Embryonic facial prominence (tissue), 1 donor: ENCODE results near the gene NOS2.
"Not testable (repeated sequence)": the region's sequence is repeated elsewhere in the genome, so short reads cannot be mapped to it uniquely, and the experiment has no call there.

Source experiments
- DNase-seq: peaks from one replicate; pipeline ENCODE4 v3.0.0-alpha.2; 2016; ENCODE audit errors: extremely low spot score

Gene NOS2

GRCh38 chr17:27755706-27756466 is 44.4 kb downstream of the NOS2 start:
- no peak for DNase-seq

GRCh38 chr17:27754549-27754948 is 45.8 kb downstream of the NOS2 start:
- no peak for DNase-seq

- DNase-seq = not testable (repeated sequence)
These were observed 46.6 kb downstream of the NOS2 start for GRCh38 chr17:27753726-27754125.

DNA sequence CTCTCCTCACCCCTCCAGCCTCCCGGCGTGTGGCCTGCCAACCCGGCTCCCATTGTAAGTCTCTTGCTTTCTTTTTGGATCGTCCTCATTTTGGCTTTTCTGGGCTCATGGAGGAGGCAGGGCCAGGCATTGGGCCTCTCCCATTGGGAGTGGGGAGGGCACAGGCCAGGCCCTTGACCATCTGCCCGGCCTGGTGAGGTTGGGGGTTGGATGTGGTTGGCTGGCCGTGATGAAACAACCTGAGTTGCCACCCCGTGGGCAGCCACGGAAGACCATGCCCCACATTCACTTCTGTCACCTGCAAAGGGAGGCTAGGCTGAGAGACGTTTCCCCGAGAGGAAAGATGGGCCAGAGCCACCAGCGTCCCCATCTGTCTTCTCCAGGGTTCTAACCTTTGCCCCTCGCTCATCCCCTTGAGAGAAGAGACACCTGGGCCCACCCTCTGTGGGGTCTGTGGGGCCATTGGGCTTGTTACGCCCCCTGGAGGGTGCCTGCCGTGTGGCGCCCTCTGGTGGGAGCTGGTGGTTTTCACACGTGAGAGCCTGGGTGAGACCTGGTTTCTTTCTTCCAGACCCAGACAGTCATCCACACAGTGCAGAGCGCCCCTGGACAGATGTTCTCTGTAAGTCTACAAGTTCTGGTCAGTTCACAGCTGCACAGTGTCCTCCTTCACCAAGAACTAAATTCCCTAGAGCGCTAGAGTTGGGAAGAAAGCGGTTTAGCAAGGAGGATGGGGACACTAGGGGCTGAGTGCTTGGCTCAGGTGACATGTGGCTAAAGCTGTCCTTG is 47.3 kb downstream of the NOS2 start:
- DNase-seq = not testable (repeated sequence)

DNA sequence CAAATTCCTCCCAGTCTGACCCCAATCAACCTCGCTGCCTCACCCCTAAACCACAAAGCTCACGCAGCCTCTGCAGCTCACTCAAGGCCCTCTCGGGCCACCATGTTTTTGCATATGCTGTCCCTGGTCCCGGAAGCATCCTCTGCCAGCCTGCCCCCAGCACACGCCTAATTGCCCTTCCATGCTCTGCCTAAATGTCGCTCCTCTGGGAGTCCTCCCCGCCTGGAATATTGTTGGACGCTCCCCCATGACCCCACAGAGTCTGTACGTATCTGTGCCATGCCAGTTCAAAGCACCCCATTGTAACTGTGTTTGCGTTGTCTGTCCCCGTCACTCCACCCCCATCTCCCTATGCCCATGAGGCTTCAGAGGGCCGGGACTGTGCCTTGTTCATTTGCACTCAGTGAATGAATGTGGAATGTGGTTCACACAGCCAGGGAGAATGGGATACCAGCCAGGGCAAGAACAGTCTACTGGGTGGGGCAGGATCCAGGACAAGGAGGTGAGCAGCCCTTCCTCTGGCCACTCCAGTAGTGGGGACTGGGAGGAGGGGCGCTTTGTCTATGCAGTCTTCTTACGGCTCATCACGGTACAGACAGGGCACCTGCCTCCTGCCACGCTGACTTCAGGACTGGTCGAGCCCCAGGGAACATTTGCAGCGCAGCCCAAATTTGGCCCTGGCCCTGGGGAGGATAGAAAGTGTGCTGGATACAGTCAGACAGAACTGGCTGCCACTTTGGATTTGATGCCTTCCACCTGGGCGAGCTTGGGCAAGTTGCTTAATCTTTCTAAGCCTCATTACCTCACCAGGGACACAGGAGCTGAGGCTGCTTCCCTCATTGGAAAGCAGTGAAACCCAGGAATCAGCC is 48.5 kb downstream of the NOS2 start:
- no peak for DNase-seq

- DNase-seq = no peak
These were observed 49.2 kb downstream of the NOS2 start for GRCh38 chr17:27751166-27751565.

GRCh38 chr17:27749562-27750150 is 50.7 kb downstream of the NOS2 start:
- not testable (repeated sequence) for DNase-seq

- DNase-seq = no peak
These were observed 51.9 kb downstream of the NOS2 start for GRCh38 chr17:27748360-27748825.

GRCh38 chr17:27747462-27748359 is 52.6 kb downstream of the NOS2 start:
- no peak for DNase-seq

DNA sequence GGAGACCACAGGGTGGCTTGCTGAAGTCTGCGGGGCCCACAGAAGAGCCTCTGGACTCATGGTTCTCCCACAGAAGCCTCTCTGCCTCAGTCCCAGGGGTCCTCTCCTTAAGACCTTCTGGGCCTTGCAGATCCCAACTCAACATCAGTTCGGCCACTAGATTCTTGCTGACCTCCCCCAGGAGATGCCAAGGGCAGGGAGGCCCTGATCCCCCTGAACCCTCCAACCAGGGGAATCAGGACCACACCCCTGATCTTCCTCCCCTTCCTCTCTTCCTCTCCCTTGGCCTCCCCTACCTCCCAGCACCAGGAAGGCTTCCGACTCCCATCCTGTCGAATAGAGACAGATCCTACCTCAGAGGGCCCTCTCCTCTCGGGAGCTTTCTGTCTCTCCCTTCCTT is 53.4 kb downstream of the NOS2 start:
- no peak for DNase-seq

- not testable (repeated sequence) for DNase-seq
These were observed 54.0 kb downstream of the NOS2 start for GRCh38 chr17:27746320-27746719.

- not testable (repeated sequence) for DNase-seq
These were observed 55.0 kb downstream of the NOS2 start for GRCh38 chr17:27745207-27745830.

DNA sequence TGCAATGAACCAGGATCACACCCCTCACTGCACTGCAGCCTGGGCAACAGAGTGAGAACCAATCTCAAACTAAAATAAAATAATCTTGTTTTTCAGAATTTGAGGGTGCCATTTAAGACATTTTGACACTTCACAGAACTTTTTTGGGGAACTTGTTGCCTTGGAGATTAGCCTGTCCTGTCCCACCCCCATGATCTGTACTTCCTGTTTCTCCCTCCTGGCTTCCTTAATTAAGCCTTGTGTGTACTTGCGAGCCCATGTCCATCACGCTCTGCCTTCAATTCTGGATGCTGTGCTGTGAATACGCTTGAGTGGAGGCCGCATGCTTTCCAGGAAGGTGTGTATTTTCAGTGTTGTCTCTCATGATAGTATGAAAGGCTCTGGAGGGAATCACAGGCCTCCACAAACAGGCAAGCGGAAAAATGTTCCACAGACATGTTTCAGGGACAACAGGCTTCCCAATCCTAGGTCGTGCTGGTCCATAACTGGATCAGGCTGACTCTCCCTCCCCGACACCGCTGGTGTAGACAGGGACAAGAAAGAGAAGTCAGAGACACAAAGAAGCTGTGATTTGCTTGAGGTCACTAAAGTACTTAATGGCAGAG is 56.9 kb downstream of the NOS2 start:
- DNase-seq = no peak

GRCh38 chr17:27741971-27742575 is 58.3 kb downstream of the NOS2 start:
- no peak for DNase-seq

DNA sequence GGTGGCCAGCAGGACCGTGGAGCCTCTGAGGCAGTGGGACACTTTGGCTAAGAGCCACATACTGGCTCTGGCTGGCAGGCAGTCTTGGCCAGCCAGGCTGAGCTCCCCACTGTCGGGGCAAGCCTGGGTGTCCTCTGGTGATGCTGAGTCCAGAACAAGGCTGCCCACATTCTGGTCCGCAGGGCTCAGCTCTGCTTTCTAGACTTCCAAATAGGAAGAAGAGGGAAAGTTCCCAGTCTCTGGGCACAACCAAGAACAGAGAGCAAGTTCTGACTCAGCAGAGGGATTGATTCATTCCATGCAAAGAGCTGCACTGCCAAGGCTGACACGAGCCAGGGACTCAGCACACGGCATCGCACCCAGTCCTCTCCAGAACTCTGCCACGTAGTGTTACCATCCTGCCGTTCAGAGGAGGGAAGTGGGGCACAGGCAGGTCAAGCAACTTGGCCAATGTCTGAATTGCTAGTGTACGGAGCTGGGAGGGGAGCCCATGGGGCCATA is 58.9 kb downstream of the NOS2 start:
- no peak for DNase-seq

- not testable (repeated sequence) for DNase-seq
These were observed 59.8 kb downstream of the NOS2 start for GRCh38 chr17:27740541-27740940.

- DNase-seq = no peak
These were observed 66.6 kb downstream of the NOS2 start for GRCh38 chr17:27733773-27734172.

- DNase-seq = not testable (repeated sequence)
These were observed 67.6 kb downstream of the NOS2 start for GRCh38 chr17:27732746-27733145.

GRCh38 chr17:27725982-27726381 is 74.3 kb downstream of the NOS2 start:
- DNase-seq = not testable (repeated sequence)
